Urothelium cell line (cell line): ENCODE data around the gene VAMP5.

Experiments used
- DNase-seq: peaks from one replicate; pipeline ENCODE4 v3.0.0; 2011; ENCODE audit warnings: low spot score, mixed read lengths
- FAIRE-seq: peaks from 2 replicates; lab custom pipeline; 2011; peaks lifted over from hg19 to GRCh38; lab: Jason Lieb, UNC

VAMP5 gene

DNA sequence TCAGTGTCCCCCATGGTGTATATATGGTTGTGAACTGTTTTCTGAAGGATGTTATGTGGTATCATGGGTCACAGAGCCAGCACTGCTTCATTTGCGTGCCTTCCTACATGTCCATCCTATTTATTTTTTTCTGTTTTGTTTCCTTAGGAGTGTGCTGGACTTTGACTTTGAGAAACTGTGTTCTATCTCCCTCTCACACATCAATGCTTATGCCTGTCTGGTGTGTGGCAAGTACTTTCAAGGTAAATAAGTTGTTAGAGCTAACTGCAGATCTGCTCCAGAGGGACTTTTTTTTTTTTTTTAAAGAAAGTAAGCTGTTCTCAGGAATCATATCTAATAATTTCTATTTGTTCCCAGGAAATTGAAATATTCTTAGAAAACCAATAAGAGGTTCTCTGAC is 37.1 kb downstream of the VAMP5 start:
- FAIRE-seq (no peak), DNase-seq (no peak)

DNA sequence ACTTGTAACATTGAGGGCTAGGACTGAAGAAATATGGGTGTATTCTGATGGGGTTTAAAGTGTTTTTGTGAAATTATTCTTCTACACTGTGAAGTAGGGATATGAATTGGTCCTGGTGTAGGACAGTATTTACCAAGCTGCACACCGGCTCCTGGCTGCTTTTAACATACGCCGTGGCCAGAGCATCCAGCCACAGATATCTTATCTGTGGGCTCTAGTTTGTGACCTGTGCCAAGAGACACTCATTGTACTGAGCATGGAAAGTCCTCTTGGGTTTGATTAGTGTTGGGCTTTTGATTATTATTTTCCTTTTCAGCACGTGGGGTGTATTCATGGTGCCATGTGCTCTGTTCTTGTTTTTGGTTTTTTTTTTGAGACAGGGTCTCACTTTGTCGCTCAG is 39.8 kb downstream of the VAMP5 start:
- FAIRE-seq, result no peak
- no peak for DNase-seq

DNA sequence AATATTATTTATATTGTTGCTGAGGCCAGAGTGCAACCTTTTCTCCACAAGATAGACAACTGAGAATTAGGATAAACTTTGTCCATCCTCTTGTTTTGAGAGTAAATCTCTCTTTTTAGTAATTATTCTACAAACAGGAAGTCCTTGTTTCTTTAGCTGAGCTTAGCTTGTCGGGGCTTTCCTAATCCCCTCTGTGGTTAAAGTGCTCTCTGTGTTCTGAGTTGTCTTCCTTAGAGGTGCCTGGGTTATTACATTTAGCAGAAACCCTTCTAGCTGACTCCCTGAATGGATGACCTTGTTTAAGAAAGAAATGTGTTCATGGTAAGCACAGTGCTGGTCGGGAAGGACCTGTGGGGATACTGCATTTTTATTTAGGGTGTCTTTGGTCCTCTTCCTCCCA is 44.4 kb downstream of the VAMP5 start:
- DNase-seq, result no peak

DNA sequence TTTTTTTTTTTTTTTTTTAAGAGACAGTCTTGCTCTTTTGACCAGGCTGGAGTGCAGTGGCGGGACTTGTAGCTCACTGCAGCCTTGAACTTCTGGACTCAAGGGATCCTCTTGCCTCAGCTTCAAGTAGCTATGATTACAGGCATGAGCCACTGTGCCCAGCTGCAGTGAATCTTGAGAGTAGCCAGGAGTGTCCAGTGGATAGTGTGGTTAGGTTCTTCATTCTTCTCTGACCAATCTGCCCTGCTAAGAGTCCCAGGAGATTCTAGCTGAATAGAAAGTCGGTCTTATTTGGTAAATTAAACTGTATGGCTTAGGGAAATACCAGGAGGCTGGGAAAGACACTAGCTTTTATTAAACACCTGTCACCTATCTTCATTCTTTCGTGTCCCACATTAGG is 47.1 kb downstream of the VAMP5 start:
- no peak for FAIRE-seq
- no peak for DNase-seq

More for the DNA sequence above, 44.4 kb downstream of the VAMP5 start:
- FAIRE-seq, result no peak

DNA sequence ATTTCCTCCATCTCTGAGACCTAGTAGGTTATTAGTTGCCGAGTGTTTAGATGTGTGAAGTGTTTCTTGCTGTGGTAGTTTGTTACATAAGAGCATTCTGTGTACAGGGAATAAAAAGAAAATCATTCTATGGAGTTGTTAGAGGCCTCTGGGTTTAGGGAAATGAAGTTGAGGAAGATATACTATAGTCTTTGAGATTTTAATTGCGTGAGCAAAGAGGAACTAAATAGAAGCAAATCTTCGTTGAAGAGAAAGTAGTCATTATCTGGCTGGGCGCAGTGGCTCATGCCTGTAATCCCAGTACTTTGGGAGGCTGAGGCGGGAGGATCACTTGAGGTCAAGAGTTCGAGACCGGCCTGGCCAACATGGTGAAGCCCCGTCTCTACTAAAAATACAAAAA is 50.8 kb downstream of the VAMP5 start:
- FAIRE-seq (no peak), DNase-seq (no peak)

DNA sequence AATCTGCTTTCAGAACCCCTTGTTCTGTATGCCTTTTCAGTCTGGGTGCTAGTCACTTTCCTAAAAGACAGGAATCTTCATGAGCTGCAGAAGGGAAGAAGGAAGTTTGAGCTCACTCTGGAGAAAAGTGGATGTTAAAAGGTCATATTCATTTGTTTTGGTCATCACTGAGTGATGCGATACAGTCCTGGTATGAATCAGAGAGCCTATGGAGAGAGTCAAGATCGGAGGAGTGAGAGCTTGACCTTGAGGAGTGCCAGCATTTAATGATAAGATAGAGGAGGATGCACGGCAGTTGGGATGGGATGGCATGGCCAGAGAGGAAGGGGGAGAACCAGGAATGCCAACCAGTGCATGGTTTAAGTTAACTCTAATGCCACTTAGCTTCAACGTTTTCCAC is 51.4 kb downstream of the VAMP5 start:
- FAIRE-seq (no peak), DNase-seq (no peak)

DNA sequence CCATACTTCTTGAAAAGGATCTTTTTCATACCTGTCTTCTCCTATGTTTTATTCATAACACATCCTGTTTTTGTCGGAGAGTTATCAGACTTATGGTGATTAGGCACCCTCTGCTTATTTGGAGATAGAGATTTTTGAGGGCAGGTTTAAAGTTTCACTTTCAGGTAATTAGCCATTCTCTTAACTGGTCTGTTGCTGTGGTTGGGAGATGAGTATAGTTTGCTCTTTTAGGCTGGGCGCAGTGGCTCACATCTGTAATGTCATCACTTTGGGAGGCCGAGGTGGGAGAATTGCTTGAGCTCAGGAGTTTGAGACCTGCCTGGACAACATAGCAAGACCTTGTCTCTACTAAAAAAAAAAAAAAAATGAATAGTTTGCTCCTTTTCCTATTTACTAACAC is 58.5 kb downstream of the VAMP5 start:
- FAIRE-seq, result no peak
- no peak for DNase-seq
